Embryonic facial prominence (tissue), 1 donor: Measurements from ENCODE around the gene WWC2.
"Not testable (repeated sequence)": the region's sequence is repeated elsewhere in the genome, so short reads cannot be mapped to it uniquely, and the experiment has no call there.

ENCODE experiments used
- DNase-seq: peaks from one replicate; pipeline ENCODE4 v3.0.0-alpha.2; 2016; ENCODE audit errors: extremely low spot score

WWC2 gene

GRCh38 chr4:183171484-183172267 is 72.6 kb downstream of the WWC2 start:
- DNase-seq, result no peak

- DNase-seq, result no peak
These were observed 73.8 kb downstream of the WWC2 start for GRCh38 chr4:183172881-183173280.

- no peak for DNase-seq
These were observed 74.8 kb downstream of the WWC2 start for GRCh38 chr4:183173580-183174526.

GRCh38 chr4:183175631-183176232 is 76.7 kb downstream of the WWC2 start:
- DNase-seq, result no peak

GRCh38 chr4:183177001-183177400 is 77.9 kb downstream of the WWC2 start:
- DNase-seq, result no peak

- no peak for DNase-seq
These were observed 79.1 kb downstream of the WWC2 start for GRCh38 chr4:183178201-183178600.

GRCh38 chr4:183180096-183180495 is 81.0 kb downstream of the WWC2 start:
- no peak for DNase-seq

- no peak for DNase-seq
These were observed 81.6 kb downstream of the WWC2 start for GRCh38 chr4:183180621-183181020.

- DNase-seq, result no peak
These were observed 82.0 kb downstream of the WWC2 start for GRCh38 chr4:183181081-183181480.

- no peak for DNase-seq
These were observed 84.0 kb downstream of the WWC2 start for GRCh38 chr4:183182873-183183725.

GRCh38 chr4:183183906-183184535 is 85.0 kb downstream of the WWC2 start:
- DNase-seq, result no peak

GRCh38 chr4:183185018-183185417 is 86.0 kb downstream of the WWC2 start:
- no peak for DNase-seq

GRCh38 chr4:183185559-183185958 is 86.5 kb downstream of the WWC2 start:
- no peak for DNase-seq

- DNase-seq, result no peak
These were observed 87.8 kb downstream of the WWC2 start for GRCh38 chr4:183186813-183187212.

GRCh38 chr4:183190900-183191527 is 92.0 kb downstream of the WWC2 start:
- no peak for DNase-seq

- DNase-seq, result no peak
These were observed 92.6 kb downstream of the WWC2 start for GRCh38 chr4:183191630-183192029.

GRCh38 chr4:183192571-183192970 is 93.5 kb downstream of the WWC2 start:
- DNase-seq, result no peak

GRCh38 chr4:183193730-183194338 is 94.8 kb downstream of the WWC2 start:
- not testable (repeated sequence) for DNase-seq

- no peak for DNase-seq
These were observed 96.5 kb downstream of the WWC2 start for GRCh38 chr4:183195534-183195933.

- DNase-seq, result no peak
These were observed 98.1 kb downstream of the WWC2 start for GRCh38 chr4:183197140-183197539.
